Cardiac muscle cell (in vitro differentiated cells and primary cell): ENCODE data around the gene SPEG. TPM values are rescaled to one million over a fixed set of nuclear protein-coding genes. Genes with fewer than 3 reads are reported as not detected.

ENCODE experiments used
- DNase-seq, 2 donors: peaks; one replicate each; pipeline versions ENCODE4 v3.0.0 to v3.0.0-alpha.2; 2010 to 2017; ENCODE audit warnings: low read depth in 1 of 2, low spot score in 1 of 2
- H3K27ac ChIP-seq: fragments of 200-600 bp; sonication (generic); 2 replicates; pipeline ENCODE4 v1.5.1; 2016
- H3K27me3 ChIP-seq: fragments of 200-600 bp; sonication (generic); 2 replicates; pipeline ENCODE4 v1.6.0; 2016; ENCODE audit warnings: control low read depth
- H3K36me3 ChIP-seq: fragments of 200-600 bp; sonication (generic); 2 replicates; pipeline ENCODE4 v1.5.1; 2016; ENCODE audit warnings: control low read depth
- H3K4me1 ChIP-seq: fragments of 200-600 bp; sonication (generic); 2 replicates; pipeline ENCODE4 v1.8.1; 2017; ENCODE audit warnings: low read depth, mild to moderate bottlenecking, mixed run types
- H3K4me3 ChIP-seq: fragments of 200-600 bp; sonication (generic); 2 replicates; pipeline ENCODE4 v1.5.1; 2016; ENCODE audit warnings: mild to moderate bottlenecking
- H3K9me3 ChIP-seq: fragments of 200-600 bp; sonication (generic); 2 replicates; pipeline ENCODE4 v1.5.1; 2017; ENCODE audit warnings: low read depth, mild to moderate bottlenecking, control low read depth
- polyA plus RNA-seq: library from polyadenylated mRNA; unstranded; fragments of >200 nt; fragmentation: Nextera tagmentation; extraction: Ambion mirVana; gene quantifications from 2 replicates; pipeline ENCODE4 v1.2.1, GENCODE V29; 2016
- total RNA-seq: library from RNA; depleted of rRNA; stranded (reverse); fragments of >200 nt; gene quantifications from 2 replicates; pipeline ENCODE4 v1.2.3, GENCODE V29; 2016
- TF ChIP-seq, protein P1 (sequence below): IDR thresholded peaks from 2 replicates; pipeline ENCODE4 v1.5.1; 2012; ENCODE audit warnings: low read depth, mild to moderate bottlenecking, low read length

The SPEG gene
- total and polyA plus RNA-seq, 2 experiments from 2014 or later: 188 to 292 TPM

GRCh38 chr2:219444566-219445091 lies 10.0 kb downstream of the SPEG start:
- H3K36me3 ChIP-seq: peaks cover 11% of the 10 kb centered on the region
- H3K4me1 ChIP-seq: peaks cover 17% of the 10 kb centered on the region
- TF ChIP-seq, protein P1, sequence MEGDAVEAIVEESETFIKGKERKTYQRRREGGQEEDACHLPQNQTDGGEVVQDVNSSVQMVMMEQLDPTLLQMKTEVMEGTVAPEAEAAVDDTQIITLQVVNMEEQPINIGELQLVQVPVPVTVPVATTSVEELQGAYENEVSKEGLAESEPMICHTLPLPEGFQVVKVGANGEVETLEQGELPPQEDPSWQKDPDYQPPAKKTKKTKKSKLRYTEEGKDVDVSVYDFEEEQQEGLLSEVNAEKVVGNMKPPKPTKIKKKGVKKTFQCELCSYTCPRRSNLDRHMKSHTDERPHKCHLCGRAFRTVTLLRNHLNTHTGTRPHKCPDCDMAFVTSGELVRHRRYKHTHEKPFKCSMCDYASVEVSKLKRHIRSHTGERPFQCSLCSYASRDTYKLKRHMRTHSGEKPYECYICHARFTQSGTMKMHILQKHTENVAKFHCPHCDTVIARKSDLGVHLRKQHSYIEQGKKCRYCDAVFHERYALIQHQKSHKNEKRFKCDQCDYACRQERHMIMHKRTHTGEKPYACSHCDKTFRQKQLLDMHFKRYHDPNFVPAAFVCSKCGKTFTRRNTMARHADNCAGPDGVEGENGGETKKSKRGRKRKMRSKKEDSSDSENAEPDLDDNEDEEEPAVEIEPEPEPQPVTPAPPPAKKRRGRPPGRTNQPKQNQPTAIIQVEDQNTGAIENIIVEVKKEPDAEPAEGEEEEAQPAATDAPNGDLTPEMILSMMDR: no peak
- no peak for DNase-seq
- H3K27ac ChIP-seq: no peak overlapping the region
- no peaks in the 10 kb centered on the region for H3K9me3 ChIP-seq
- no peaks in the 10 kb centered on the region for H3K27me3 ChIP-seq
- H3K4me3 ChIP-seq: no peak overlapping the region

- no peak overlapping the region for H3K27ac ChIP-seq
- H3K4me3 ChIP-seq: no peak overlapping the region
- no peak for DNase-seq
- no peaks in the 10 kb centered on the region for H3K27me3 ChIP-seq
- H3K4me1 ChIP-seq: peaks cover 14% of the 10 kb centered on the region
- no peaks in the 10 kb centered on the region for H3K9me3 ChIP-seq
- H3K36me3 ChIP-seq: peaks cover 16% of the 10 kb centered on the region
- TF ChIP-seq, protein P1: no peak
Observed at GRCh38 chr2:219445220-219445640, 10.6 kb downstream of the SPEG start.

DNA sequence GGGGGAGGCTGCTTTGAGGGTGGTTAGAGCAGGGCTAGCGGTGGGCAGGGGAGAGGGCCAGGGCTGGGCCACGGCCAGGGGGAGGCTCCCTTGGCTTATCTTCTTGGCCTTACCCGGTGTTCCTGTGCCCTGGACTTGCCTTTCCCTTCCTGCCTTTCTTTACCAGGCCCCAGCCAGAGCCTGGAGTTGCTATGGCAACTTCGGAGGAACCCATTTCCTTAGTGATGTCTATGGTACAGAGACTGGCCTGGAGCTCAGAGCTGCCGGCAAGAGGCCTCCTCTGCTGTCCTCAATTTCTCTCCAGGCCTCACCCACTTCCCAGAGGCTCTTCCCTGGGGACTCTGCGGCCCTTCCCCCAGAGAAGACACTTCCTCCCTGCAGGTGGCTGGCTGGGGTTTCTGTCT lies 11.5 kb downstream of the SPEG start:
- Histone ChIP-seq H3K36me3 (peaks cover 22% of the 10 kb centered on the region), H3K27me3 (no peaks in the 10 kb centered on the region), H3K9me3 (no peaks in the 10 kb centered on the region), H3K27ac (no peak overlapping the region), H3K4me3 (no peak overlapping the region), H3K4me1 (peaks cover 11% of the 10 kb centered on the region)
- TF ChIP-seq, protein P1: no peak
- DNase-seq: peak in 1 of 2 donors; percentile 78

GRCh38 chr2:219446689-219447088 lies 12.0 kb downstream of the SPEG start:
- Histone ChIP-seq H3K27ac (no peak overlapping the region), H3K27me3 (no peaks in the 10 kb centered on the region), H3K4me3 (no peak overlapping the region), H3K36me3 (peaks cover 23% of the 10 kb centered on the region), H3K9me3 (no peaks in the 10 kb centered on the region), H3K4me1 (peaks cover 6% of the 10 kb centered on the region)
- no peak for DNase-seq
- TF ChIP-seq, protein P1: no peak

- Histone ChIP-seq H3K27ac (no peak overlapping the region), H3K36me3 (peaks cover 23% of the 10 kb centered on the region), H3K4me3 (no peak overlapping the region), H3K4me1 (peaks cover 6% of the 10 kb centered on the region), H3K9me3 (no peaks in the 10 kb centered on the region), H3K27me3 (no peaks in the 10 kb centered on the region)
- DNase-seq: no peak
- TF ChIP-seq, protein P1: no peak
Observed at GRCh38 chr2:219447242-219448098, 12.8 kb downstream of the SPEG start.
